Kidney (tissue), 14 donors: ENCODE data around the gene SMAD7. TPM values are rescaled to one million over a fixed set of nuclear protein-coding genes. Genes with fewer than 3 reads are reported as not detected.

Source experiments
- DNase-seq, 5 donors: peaks; one replicate each; pipeline ENCODE4 v3.0.0-alpha.2; 2013 to 2020
- FAIRE-seq: peaks from 2 replicates; lab custom pipeline; 2012; peaks lifted over from hg19 to GRCh38; lab: Jason Lieb, UNC
- H3K27ac ChIP-seq, 2 donors: one replicate each; pipeline ENCODE4 v1.7.0; 2013; ENCODE audit warnings: low read depth in 2 of 2, low read length in 2 of 2, inconsistent platforms in 1 of 2
- H3K27me3 ChIP-seq: one replicate; pipeline ENCODE4 v1.7.1; 2013; ENCODE audit warnings: low read length, inconsistent platforms; ENCODE audit not compliant: control insufficient read depth, insufficient read depth
- H3K36me3 ChIP-seq, 3 donors: one replicate each; pipeline versions ENCODE4 v1.7.0 to v1.7.1; 2013; ENCODE audit warnings: low read length in 3 of 3, control low read depth in 1 of 3, inconsistent platforms in 1 of 3; ENCODE audit not compliant: insufficient read depth in 3 of 3, control insufficient read depth in 2 of 3
- H3K4me1 ChIP-seq, 3 donors: one replicate each; pipeline versions ENCODE4 v1.7.0 to v1.7.1; 2013; ENCODE audit warnings: low read length in 3 of 3, inconsistent platforms in 1 of 3, low read depth in 1 of 3; ENCODE audit not compliant: control insufficient read depth in 2 of 3, insufficient read depth in 2 of 3
- H3K4me3 ChIP-seq, 3 donors: one replicate each; pipeline versions ENCODE4 v1.7.0 to v1.8.1; 2013; ENCODE audit warnings: low read length in 3 of 3, control low read depth in 1 of 3, inconsistent platforms in 1 of 3
- H3K9ac ChIP-seq, 3 donors: one replicate each; pipeline versions ENCODE4 v1.7.0 to v1.7.1; 2013; ENCODE audit warnings: low read length in 3 of 3, control low read depth in 1 of 3, inconsistent platforms in 1 of 3
- H3K9me3 ChIP-seq, 3 donors: one replicate each; pipeline versions ENCODE4 v1.7.0 to v1.7.1; 2013; ENCODE audit warnings: low read length in 3 of 3, control low read depth in 1 of 3, inconsistent platforms in 1 of 3; ENCODE audit not compliant: control insufficient read depth in 2 of 3, insufficient read depth in 1 of 3
- intact Hi-C: fragments of 100-400 bp; cut with DNase I; formaldehyde crosslinking; loops from one replicate; pipeline ENCODE4 v1.11.1; 2022
- polyA plus RNA-seq: library from polyadenylated mRNA; stranded (reverse); fragments of 350-450 nt; fragmentation: Illumina TruSeq; extraction: RNeasy Lipid Tissue Mini Kit (QIAGEN cat#74804); gene quantifications from one replicate; pipeline ENCODE4 v1.2.3, GENCODE V29; 2014; ENCODE audit warnings: low read depth, low replicate concordance; ENCODE audit not compliant: insufficient read depth
- total RNA-seq: library from RNA; stranded (reverse); fragmentation: NEBNext Ultra II Directional; extraction: Animal tissue kit (Norgen Biotek cat#: 25700); gene quantifications from one replicate; pipeline ENCODE4 v1.2.1, GENCODE V29; 2021
- TF ChIP-seq, protein P1 (sequence below): IDR thresholded peaks from 3 replicates; pipeline ENCODE4 v1.5.1; 2012; ENCODE audit warnings: mild to moderate bottlenecking, moderate library complexity, borderline replicate concordance; ENCODE audit not compliant: insufficient read depth; ENCODE audit errors: extremely low read depth
- donor health status: control.
- donor health status: control.
- donor health status: control.
- donor health status: control.
- donor health status: control.
- donor health status: DM: yes; HTN: yes; CAD: no.
- donor health status: Normal renal cell carcinoma (clear cell type).

Gene SMAD7
- total and polyA plus RNA-seq, 2 donors from 2014 or later = 17.3 to 32.6 TPM

DNA sequence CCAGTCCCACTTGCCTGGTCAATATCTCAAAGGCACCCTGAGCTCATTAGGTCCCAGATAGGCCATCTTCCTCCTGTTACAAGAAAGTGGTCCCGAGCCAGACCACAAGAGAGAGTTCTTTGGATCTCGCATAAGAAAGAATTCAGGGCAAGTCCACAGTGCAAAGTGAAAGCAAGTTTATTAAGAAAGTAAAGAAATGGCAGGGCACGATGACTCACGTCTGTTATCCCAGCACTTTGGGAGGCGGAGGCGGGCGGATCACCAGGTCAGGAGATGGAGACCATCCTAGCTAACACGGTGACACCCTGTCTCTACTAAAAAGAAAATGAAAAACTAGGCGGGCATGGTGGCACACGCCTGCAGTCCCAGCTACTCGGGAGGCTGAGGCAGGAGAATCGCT, 10.8 kb upstream of the SMAD7 start:
- H3K4me1 ChIP-seq = peaks cover 0 to under 1% (median 0%) of the 10 kb centered on the region in 3 donors
- H3K4me3 ChIP-seq = no peak overlapping the region
- FAIRE-seq (no peak), DNase-seq (no peak)
- H3K36me3 ChIP-seq = no peaks in the 10 kb centered on the region
- intact Hi-C loops = no loop called here
- TF ChIP-seq, protein P1, sequence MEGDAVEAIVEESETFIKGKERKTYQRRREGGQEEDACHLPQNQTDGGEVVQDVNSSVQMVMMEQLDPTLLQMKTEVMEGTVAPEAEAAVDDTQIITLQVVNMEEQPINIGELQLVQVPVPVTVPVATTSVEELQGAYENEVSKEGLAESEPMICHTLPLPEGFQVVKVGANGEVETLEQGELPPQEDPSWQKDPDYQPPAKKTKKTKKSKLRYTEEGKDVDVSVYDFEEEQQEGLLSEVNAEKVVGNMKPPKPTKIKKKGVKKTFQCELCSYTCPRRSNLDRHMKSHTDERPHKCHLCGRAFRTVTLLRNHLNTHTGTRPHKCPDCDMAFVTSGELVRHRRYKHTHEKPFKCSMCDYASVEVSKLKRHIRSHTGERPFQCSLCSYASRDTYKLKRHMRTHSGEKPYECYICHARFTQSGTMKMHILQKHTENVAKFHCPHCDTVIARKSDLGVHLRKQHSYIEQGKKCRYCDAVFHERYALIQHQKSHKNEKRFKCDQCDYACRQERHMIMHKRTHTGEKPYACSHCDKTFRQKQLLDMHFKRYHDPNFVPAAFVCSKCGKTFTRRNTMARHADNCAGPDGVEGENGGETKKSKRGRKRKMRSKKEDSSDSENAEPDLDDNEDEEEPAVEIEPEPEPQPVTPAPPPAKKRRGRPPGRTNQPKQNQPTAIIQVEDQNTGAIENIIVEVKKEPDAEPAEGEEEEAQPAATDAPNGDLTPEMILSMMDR = no peak
- no peak overlapping the region for H3K27ac ChIP-seq
- no peaks in the 10 kb centered on the region for H3K27me3 ChIP-seq
- H3K9me3 ChIP-seq = no peaks in the 10 kb centered on the region
- H3K9ac ChIP-seq = no peak overlapping the region

DNA sequence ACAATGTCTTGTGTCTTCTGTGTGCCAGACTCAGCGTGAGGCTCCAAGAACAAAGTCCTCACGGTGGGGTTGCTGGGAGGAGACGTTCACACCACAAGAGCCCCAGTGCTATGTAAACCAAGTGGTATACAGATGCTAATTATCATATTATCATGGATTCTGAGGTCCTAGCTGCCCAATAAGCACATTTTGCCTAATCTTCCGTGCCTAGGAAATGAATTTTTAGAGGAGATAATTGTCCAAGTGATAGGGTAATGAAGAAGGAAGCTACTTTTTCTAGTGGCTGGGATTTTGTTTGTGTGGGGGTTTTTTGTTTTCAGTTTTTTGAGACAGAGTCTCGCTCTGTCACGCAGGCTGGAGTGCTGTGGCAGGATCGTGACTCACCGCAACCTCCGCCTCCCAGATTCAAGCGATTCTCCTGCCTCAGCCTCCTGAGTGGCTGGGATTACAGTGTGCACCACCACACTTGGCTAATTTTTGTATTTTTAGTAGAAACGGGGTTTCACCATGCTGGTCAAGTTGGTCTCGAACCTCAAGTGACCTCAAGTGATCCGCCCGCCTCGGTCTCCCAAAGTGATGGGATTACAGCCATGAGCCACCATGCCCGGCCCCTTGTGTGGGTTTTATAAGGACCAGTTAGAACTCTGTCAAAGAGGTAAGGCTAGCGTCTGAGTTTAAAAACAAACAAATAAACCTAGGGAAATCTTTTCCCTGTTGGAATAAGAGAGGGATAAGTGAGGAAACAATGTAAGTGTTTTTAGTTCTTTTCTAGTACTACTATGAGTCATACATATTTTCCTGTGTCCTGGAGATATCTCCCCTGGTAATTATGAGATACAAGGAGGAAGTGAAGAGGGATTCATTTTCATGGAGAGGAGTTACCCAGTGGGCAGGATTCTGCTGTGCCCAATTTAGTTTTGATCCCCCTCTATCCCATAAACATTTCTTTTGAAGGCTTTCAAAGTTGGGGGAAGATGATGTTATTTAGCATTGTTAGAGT, 9.5 kb upstream of the SMAD7 start:
- Histone ChIP-seq H3K9ac (no peak overlapping the region), H3K27me3 (no peaks in the 10 kb centered on the region), H3K4me3 (no peak overlapping the region), H3K9me3 (no peaks in the 10 kb centered on the region), H3K27ac (no peak overlapping the region), H3K4me1 (peaks cover 0 to 11% (median 5%) of the 10 kb centered on the region in 3 donors), H3K36me3 (no peaks in the 10 kb centered on the region)
- FAIRE-seq = no peak
- TF ChIP-seq, protein P1 = no peak
- intact Hi-C loops = no loop called here
- no peak for DNase-seq

DNA sequence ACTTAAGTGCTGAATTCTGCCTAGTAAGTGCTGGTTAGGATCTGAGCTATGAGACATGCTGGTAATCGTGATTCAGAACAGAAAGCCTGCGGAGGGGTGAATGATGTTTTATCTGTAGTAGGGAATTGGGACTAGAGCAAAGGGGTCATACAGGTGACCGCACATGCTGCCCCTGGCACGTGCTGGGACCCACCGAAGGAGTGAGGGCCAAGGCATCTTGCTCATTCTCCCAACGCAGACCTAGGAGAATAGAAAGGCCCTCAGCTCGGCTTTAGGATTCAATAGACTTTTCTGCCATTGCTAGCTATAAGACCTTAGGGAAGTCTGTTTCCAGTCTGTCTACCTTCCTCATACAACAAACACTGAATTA, 8.8 kb upstream of the SMAD7 start:
- TF ChIP-seq, protein P1 = no peak
- Histone ChIP-seq H3K9ac (no peak overlapping the region), H3K27ac (no peak overlapping the region), H3K4me3 (no peak overlapping the region), H3K27me3 (no peaks in the 10 kb centered on the region), H3K9me3 (no peaks in the 10 kb centered on the region), H3K36me3 (no peaks in the 10 kb centered on the region), H3K4me1 (peaks cover 0 to 14% (median 5%) of the 10 kb centered on the region in 3 donors)
- FAIRE-seq (no peak), DNase-seq (no peak)
- intact Hi-C loops = no loop called here
